HL-60/S4 treated with phorbol 12-myristate 13-acetate at 8.2 ng/mL for 4 days and 3 days (cell line): ENCODE measurements around the gene ADCY7.

Experiments used
- in situ Hi-C: fragments of 300-500 bp; cut with MboI; formaldehyde crosslinking; loops from 2 replicates; pipeline ENCODE4 v1.15.0; 2022; ENCODE audit warnings: low sequenced_read_pairs

The ADCY7 gene

GRCh38 chr16:50310308-50311133, 44.2 kb downstream of the ADCY7 start:
- in situ Hi-C loops: no loop called here

GRCh38 chr16:50311134-50311528, 44.8 kb downstream of the ADCY7 start:
- in situ Hi-C loops: no loop called here

GRCh38 chr16:50311891-50312501, 45.6 kb downstream of the ADCY7 start:
- in situ Hi-C loops: no loop called here

GRCh38 chr16:50313596-50314478, 47.5 kb downstream of the ADCY7 start:
- in situ Hi-C loops: no loop called here

- in situ Hi-C loops: no loop called here
Measured at GRCh38 chr16:50314665-50315064, 48.3 kb downstream of the ADCY7 start.

GRCh38 chr16:50315346-50315997, 49.1 kb downstream of the ADCY7 start:
- in situ Hi-C loops: no loop called here

- in situ Hi-C loops: no loop called here
Measured at GRCh38 chr16:50316102-50316847, 49.9 kb downstream of the ADCY7 start.

- in situ Hi-C loops: no loop called here
Measured at GRCh38 chr16:50316848-50317630, 50.7 kb downstream of the ADCY7 start.

- in situ Hi-C loops: no loop called here
Measured at GRCh38 chr16:50318796-50319578, 52.6 kb downstream of the ADCY7 start.

- in situ Hi-C loops: no loop called here
Measured at GRCh38 chr16:50320310-50320709, 54.0 kb downstream of the ADCY7 start.

- in situ Hi-C loops: no loop called here
Measured at GRCh38 chr16:50322333-50322732, 56.0 kb downstream of the ADCY7 start.

- in situ Hi-C loops: no loop called here
Measured at GRCh38 chr16:50323335-50324011, 57.1 kb downstream of the ADCY7 start.

- in situ Hi-C loops: no loop called here
Measured at GRCh38 chr16:50324345-50324744, 58.0 kb downstream of the ADCY7 start.

- in situ Hi-C loops: no loop called here
Measured at GRCh38 chr16:50326264-50326663, 59.9 kb downstream of the ADCY7 start.

GRCh38 chr16:50326835-50327465, 60.6 kb downstream of the ADCY7 start:
- in situ Hi-C loops: no loop called here

GRCh38 chr16:50329446-50330189, 63.3 kb downstream of the ADCY7 start:
- in situ Hi-C loops: no loop called here

- in situ Hi-C loops: no loop called here
Measured at GRCh38 chr16:50331570-50331969, 65.2 kb downstream of the ADCY7 start.
